C4-2B (cell line): ENCODE measurements around the gene SDCBP2.

Experiments used
- H3K27ac ChIP-seq: fragments of 450-650 bp; 2 replicates; pipeline ENCODE4 v1.5.1; 2017
- ZFX ChIP-seq: fragments of 450-650 bp; IDR thresholded peaks from 2 replicates; pipeline ENCODE4 v1.6.1; 2017
- TF ChIP-seq, protein P1 (sequence below): fragments of 450-650 bp; conservative IDR thresholded peaks from 2 replicates; pipeline ENCODE4 v1.5.1; 2017; ENCODE audit warnings: mild to moderate bottlenecking

The SDCBP2 gene

DNA sequence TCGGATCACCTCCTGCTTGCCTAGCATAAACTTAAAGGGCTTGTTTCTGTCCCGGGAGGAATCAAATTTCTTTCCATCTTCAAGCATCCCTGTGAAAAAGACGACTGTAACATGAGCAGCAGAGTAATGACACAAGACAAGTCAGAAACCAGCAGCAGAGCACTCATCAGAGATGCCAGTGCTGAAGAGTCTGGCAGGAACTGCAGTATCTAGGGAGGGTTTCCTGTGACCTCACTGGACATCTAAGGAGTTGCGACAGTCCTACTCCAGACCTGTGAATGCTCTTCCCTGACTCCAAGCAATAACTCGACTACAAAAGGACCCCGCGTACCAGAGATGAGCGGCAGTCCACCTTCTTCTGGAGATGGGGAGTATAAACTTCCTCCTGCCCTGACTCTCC, 46.6 kb upstream of the SDCBP2 start:
- no peak overlapping the region for H3K27ac ChIP-seq

DNA sequence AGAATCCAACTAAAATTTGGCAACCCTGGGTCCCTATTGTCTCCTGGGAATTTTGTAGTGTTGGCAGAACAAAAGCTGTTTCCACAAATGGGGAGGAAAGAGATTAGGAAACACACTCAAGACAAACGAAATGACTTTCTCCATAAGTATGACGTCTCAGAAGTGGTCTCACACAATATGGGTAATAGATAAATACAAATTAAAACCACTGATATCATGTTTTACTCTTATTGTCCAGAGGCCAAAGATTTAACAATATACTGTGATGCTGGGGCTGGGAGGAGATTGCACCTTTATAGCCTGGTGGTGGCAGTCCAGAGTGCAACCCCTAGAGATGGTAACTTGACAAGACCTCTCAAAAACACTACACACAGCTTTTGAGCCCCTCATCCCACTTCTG, 45.3 kb upstream of the SDCBP2 start:
- TF ChIP-seq ZFX: no peak
- TF ChIP-seq, protein P1, sequence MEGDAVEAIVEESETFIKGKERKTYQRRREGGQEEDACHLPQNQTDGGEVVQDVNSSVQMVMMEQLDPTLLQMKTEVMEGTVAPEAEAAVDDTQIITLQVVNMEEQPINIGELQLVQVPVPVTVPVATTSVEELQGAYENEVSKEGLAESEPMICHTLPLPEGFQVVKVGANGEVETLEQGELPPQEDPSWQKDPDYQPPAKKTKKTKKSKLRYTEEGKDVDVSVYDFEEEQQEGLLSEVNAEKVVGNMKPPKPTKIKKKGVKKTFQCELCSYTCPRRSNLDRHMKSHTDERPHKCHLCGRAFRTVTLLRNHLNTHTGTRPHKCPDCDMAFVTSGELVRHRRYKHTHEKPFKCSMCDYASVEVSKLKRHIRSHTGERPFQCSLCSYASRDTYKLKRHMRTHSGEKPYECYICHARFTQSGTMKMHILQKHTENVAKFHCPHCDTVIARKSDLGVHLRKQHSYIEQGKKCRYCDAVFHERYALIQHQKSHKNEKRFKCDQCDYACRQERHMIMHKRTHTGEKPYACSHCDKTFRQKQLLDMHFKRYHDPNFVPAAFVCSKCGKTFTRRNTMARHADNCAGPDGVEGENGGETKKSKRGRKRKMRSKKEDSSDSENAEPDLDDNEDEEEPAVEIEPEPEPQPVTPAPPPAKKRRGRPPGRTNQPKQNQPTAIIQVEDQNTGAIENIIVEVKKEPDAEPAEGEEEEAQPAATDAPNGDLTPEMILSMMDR: no peak
- peak overlapping the region; percentile 12; the same call in 1 of the 2 replicates for H3K27ac ChIP-seq

More for the DNA sequence above, 46.6 kb upstream of the SDCBP2 start:
- no peak for TF ChIP-seq ZFX
- TF ChIP-seq, protein P1: no peak

DNA sequence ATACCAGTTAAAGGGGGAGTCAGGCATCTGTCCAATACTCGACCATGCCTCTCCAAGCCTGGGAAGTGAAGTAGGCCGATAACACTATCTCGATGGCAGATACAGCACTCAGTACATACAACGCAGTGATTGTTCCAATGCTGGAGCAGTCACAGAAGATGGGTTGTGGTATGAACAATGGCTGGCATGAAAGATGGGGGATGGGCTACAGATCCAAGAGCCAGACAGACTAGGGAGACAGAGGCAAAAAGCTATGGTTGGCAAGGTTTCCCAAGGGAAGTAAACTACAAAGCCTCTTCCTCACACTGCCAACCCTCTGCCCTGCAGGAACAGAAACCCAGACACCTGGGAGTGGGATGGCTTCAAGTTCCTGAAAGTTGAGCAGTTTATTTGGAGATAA, 44.7 kb upstream of the SDCBP2 start:
- peak overlapping the region; percentile 11; the same call in 1 of the 2 replicates for H3K27ac ChIP-seq
- TF ChIP-seq, protein P1: no peak
- no peak for TF ChIP-seq ZFX

DNA sequence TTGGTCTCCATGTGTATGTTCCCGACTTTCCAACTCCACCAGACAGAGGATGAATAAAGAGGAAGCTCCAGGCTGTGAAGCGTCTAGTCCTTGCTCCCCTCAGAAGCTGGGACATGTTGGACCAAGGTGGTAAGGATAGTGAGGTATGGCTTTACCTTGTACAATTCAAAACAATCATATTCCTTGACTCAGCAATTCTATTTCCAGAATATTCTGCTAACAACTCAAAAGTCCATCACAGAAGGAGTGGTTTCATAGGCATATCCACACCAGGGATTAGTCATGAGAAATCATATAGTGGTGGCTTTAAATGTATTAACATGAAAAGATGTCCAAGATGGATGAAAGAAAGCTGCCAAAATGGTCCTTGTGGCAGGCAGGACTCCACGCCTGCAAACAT, 44.1 kb upstream of the SDCBP2 start:
- TF ChIP-seq ZFX: no peak
- TF ChIP-seq, protein P1: no peak
- no peak overlapping the region for H3K27ac ChIP-seq

DNA sequence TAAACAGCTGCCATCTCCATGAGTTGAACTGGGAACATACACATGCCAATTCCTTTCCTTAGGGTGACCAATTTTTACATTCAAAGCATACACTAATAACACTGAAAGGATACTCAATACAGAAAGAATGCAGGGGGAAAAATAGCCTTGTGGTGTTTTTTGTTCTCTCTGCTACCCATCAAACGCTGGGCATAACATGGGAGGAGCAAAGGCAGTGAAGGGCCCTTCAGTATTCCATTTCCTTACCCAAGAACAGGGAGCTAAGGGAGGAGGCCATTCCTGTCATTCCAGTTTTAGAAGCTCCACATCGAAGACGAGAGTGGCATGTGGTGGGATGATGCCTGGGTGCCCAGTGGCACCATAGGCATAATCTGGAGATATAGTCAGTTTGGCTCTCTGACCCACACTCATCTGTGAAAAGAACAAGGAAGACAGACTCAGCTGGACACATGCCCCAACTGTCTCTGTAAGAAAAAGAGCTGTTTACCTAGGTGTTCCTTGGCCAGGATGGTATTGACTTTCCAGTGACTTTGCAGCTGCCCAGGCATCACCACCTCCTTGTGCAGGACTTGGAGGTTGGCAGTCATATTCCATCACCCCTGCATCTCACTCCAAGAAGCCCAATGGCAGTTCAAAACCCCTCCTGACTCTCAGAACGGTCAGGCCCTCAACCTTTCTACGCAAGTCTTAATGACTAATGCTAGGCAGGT, 43.0 kb upstream of the SDCBP2 start:
- H3K27ac ChIP-seq: peak overlapping the region; percentile 49

DNA sequence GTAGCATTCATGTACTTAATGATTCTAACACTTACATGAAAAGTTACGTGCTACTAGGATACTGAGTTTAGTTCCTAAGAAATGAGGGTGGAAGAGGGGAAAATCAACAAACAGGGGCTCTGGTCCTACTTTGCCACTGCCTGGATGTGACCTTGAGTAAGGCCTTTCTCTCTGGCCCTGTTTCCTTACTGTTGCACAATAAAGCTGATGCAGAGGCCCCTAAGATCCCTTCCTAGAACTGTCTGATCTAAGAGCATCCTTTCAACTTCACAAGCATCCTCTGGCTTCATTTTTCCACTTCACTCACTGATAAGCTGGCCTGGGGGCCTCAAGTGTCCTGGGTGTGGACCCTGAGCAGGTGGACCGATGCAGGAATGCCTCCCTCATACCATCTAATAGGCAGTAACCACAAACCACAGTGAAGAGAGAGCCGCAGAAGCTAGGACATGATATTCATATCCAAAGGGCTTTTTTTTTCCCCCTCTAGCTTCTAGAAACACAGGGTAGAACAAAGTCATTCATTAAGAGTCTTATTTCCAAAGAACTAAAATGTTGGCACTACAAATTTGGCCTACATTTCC, 42.4 kb upstream of the SDCBP2 start:
- no peak for TF ChIP-seq ZFX
- TF ChIP-seq, protein P1: no peak
- H3K27ac ChIP-seq: peak overlapping the region; percentile 49; the same call in 1 of the 2 replicates

More for the DNA sequence above, 43.0 kb upstream of the SDCBP2 start:
- TF ChIP-seq, protein P1: no peak
- TF ChIP-seq ZFX: no peak

DNA sequence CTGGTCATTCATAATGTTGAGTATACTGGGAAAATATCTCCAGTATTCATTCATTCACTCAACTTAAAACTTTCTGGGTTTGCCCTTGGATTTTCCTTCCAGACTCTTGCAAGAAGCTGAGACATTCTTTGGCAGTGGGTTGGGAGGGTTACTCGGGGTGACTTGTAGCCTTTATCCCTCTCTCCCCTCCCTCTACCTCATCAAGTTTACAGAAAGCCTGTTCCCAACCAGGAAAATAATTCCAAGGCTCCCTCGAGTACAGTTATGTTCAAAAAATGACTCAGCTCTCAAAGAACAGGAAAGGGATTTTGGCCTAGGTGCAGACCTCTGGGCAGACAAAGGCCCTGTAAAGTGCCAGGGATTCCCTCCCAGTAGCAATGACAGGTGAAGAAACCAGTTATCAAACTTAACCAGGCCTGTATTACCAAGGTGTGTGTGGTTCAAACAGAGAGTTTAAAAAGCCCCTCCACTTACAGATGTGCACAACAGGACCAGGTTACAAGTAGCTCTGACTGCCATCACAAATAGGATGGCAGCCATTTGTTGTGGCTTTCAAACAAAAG, 41.7 kb upstream of the SDCBP2 start:
- no peak for TF ChIP-seq ZFX
- TF ChIP-seq, protein P1: no peak
- H3K27ac ChIP-seq: peak overlapping the region; percentile 49; the same call in 1 of the 2 replicates
